Kidney (tissue), 14 donors: ENCODE data around the gene PHLDB2. TPM values are rescaled to one million over a fixed set of nuclear protein-coding genes. Genes with fewer than 3 reads are reported as not detected.

Experiments used
- DNase-seq, 5 donors: peaks; one replicate each; pipeline ENCODE4 v3.0.0-alpha.2; 2013 to 2020
- FAIRE-seq: peaks from 2 replicates; lab custom pipeline; 2012; peaks lifted over from hg19 to GRCh38; lab: Jason Lieb, UNC
- H3K27ac ChIP-seq, 2 donors: one replicate each; pipeline ENCODE4 v1.7.0; 2013; ENCODE audit warnings: low read depth in 2 of 2, low read length in 2 of 2, inconsistent platforms in 1 of 2
- H3K27me3 ChIP-seq: one replicate; pipeline ENCODE4 v1.7.1; 2013; ENCODE audit warnings: low read length, inconsistent platforms; ENCODE audit not compliant: control insufficient read depth, insufficient read depth
- H3K36me3 ChIP-seq, 3 donors: one replicate each; pipeline versions ENCODE4 v1.7.0 to v1.7.1; 2013; ENCODE audit warnings: low read length in 3 of 3, control low read depth in 1 of 3, inconsistent platforms in 1 of 3; ENCODE audit not compliant: insufficient read depth in 3 of 3, control insufficient read depth in 2 of 3
- H3K4me1 ChIP-seq, 3 donors: one replicate each; pipeline versions ENCODE4 v1.7.0 to v1.7.1; 2013; ENCODE audit warnings: low read length in 3 of 3, inconsistent platforms in 1 of 3, low read depth in 1 of 3; ENCODE audit not compliant: control insufficient read depth in 2 of 3, insufficient read depth in 2 of 3
- H3K4me3 ChIP-seq, 3 donors: one replicate each; pipeline versions ENCODE4 v1.7.0 to v1.8.1; 2013; ENCODE audit warnings: low read length in 3 of 3, control low read depth in 1 of 3, inconsistent platforms in 1 of 3
- H3K9ac ChIP-seq, 3 donors: one replicate each; pipeline versions ENCODE4 v1.7.0 to v1.7.1; 2013; ENCODE audit warnings: low read length in 3 of 3, control low read depth in 1 of 3, inconsistent platforms in 1 of 3
- H3K9me3 ChIP-seq, 3 donors: one replicate each; pipeline versions ENCODE4 v1.7.0 to v1.7.1; 2013; ENCODE audit warnings: low read length in 3 of 3, control low read depth in 1 of 3, inconsistent platforms in 1 of 3; ENCODE audit not compliant: control insufficient read depth in 2 of 3, insufficient read depth in 1 of 3
- intact Hi-C: fragments of 100-400 bp; cut with DNase I; formaldehyde crosslinking; loops from one replicate; pipeline ENCODE4 v1.11.1; 2022
- polyA plus RNA-seq: library from polyadenylated mRNA; stranded (reverse); fragments of 350-450 nt; fragmentation: Illumina TruSeq; extraction: RNeasy Lipid Tissue Mini Kit (QIAGEN cat#74804); gene quantifications from one replicate; pipeline ENCODE4 v1.2.3, GENCODE V29; 2014; ENCODE audit warnings: low read depth, low replicate concordance; ENCODE audit not compliant: insufficient read depth
- total RNA-seq: library from RNA; stranded (reverse); fragmentation: NEBNext Ultra II Directional; extraction: Animal tissue kit (Norgen Biotek cat#: 25700); gene quantifications from one replicate; pipeline ENCODE4 v1.2.1, GENCODE V29; 2021
- TF ChIP-seq, protein P1 (sequence below): IDR thresholded peaks from 3 replicates; pipeline ENCODE4 v1.5.1; 2012; ENCODE audit warnings: mild to moderate bottlenecking, moderate library complexity, borderline replicate concordance; ENCODE audit not compliant: insufficient read depth; ENCODE audit errors: extremely low read depth
- donor health status: control.
- donor health status: control.
- donor health status: control.
- donor health status: control.
- donor health status: control.
- donor health status: DM: yes; HTN: yes; CAD: no.
- donor health status: Normal renal cell carcinoma (clear cell type).

The PHLDB2 gene
- total and polyA plus RNA-seq, 2 donors from 2014 or later, result 28.0 to 85.6 TPM

DNA sequence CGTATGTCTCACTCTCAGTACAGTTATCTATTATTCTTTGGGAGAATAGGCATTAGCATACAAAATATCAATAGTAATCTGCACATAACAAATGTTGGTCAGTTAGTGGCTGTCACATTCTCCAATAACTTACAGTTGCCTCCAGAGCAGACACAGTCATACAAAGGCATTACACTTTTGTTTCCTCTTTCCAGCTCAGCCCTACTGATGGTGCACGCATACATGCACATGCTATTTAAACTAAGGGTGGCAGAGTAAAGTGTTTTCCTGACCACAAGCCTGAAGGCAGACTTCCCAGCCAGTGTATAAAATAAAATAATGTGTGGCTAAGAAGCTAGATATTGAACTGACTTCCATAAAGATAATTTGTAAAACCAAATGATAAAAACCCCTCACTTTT lies 47.6 kb downstream of the PHLDB2 start:
- Histone ChIP-seq H3K9me3 (no peaks in the 10 kb centered on the region), H3K36me3 (peaks cover 0 to 11% (median 8%) of the 10 kb centered on the region in 3 donors), H3K27ac (no peak overlapping the region), H3K27me3 (no peaks in the 10 kb centered on the region), H3K4me1 (peaks cover 0 to 9% (median 7%) of the 10 kb centered on the region in 3 donors), H3K4me3 (no peak overlapping the region), H3K9ac (no peak overlapping the region)
- TF ChIP-seq, protein P1, sequence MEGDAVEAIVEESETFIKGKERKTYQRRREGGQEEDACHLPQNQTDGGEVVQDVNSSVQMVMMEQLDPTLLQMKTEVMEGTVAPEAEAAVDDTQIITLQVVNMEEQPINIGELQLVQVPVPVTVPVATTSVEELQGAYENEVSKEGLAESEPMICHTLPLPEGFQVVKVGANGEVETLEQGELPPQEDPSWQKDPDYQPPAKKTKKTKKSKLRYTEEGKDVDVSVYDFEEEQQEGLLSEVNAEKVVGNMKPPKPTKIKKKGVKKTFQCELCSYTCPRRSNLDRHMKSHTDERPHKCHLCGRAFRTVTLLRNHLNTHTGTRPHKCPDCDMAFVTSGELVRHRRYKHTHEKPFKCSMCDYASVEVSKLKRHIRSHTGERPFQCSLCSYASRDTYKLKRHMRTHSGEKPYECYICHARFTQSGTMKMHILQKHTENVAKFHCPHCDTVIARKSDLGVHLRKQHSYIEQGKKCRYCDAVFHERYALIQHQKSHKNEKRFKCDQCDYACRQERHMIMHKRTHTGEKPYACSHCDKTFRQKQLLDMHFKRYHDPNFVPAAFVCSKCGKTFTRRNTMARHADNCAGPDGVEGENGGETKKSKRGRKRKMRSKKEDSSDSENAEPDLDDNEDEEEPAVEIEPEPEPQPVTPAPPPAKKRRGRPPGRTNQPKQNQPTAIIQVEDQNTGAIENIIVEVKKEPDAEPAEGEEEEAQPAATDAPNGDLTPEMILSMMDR, result no peak
- FAIRE-seq, result no peak
- no peak for DNase-seq
- intact Hi-C loops, result no loop called here

DNA sequence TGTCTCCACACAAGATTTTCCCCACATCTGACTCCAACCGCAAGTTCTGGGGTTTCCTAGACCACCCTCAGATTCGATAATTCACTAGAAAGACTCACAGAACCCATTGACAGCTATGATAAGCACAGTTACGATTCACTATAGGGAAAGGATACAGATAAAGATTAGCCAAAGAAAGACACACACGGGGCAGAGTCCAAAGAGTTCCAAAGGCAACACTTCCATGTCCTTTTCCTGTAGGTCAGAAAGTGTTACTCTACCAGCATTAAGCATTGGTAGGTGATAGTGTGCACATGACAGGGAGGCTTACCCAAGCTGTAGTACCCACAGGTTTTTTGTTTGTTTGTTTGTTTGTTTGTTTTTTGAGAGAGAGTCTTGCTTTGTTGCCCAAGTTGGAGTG lies 48.1 kb downstream of the PHLDB2 start:
- FAIRE-seq (no peak), DNase-seq (no peak)
- intact Hi-C loops, result no loop called here
- peaks cover 0 to 9% (median 7%) of the 10 kb centered on the region in 3 donors for H3K4me1 ChIP-seq
- TF ChIP-seq, protein P1, result no peak
- no peaks in the 10 kb centered on the region for H3K9me3 ChIP-seq
- no peak overlapping the region for H3K27ac ChIP-seq
- no peak overlapping the region for H3K9ac ChIP-seq
- no peaks in the 10 kb centered on the region for H3K27me3 ChIP-seq
- H3K4me3 ChIP-seq, result no peak overlapping the region
- peaks cover 0 to 11% (median 8%) of the 10 kb centered on the region in 3 donors for H3K36me3 ChIP-seq

DNA sequence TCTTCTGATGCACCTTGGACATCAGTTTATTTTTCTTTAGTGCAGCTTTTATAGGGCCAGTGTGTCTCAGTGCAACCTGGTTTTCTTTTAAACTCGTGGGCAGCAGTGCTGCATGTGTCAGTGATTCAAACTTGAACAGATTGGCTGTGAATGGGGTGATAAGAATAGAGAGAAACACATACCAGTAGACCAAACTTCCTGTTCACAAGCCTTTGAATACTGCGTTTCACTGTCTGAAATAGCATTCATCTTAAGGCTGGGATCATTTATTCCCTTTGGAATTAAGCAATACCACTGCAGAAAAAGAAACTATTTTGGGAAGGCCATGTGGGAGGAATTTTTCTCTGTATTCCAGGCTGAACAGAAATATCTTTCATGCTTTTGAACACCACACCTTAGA lies 51.7 kb downstream of the PHLDB2 start:
- Histone ChIP-seq H3K4me1 (peaks cover 0 to 10% (median 6%) of the 10 kb centered on the region in 3 donors), H3K27me3 (no peaks in the 10 kb centered on the region), H3K9ac (no peak overlapping the region), H3K4me3 (no peak overlapping the region), H3K36me3 (peaks cover 0 to 23% (median 15%) of the 10 kb centered on the region in 3 donors), H3K9me3 (no peaks in the 10 kb centered on the region), H3K27ac (no peak overlapping the region)
- intact Hi-C loops, result no loop called here
- TF ChIP-seq, protein P1, result no peak
- FAIRE-seq (no peak), DNase-seq (no peak)

DNA sequence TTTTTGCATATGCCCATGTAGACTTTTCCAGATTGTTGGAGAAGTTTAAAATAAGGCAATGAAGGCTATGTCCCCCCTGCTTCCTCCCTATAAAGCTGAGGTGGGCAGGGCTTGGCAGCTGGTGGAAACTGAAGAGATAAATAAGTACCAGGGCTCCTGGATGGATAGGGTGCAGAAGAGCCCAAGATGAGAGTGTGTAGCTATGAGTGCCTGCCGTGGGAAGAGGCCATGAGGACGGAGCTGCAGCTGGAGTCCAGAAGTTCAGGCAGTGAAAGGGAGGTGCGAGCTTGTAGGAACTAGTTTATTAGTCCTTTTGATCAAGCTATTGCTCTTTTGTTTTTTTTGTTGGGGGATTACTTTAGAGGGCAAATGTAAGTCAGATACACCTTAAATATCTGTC lies 52.4 kb downstream of the PHLDB2 start:
- intact Hi-C loops, result no loop called here
- FAIRE-seq (no peak), DNase-seq (peak in 1 of 5 donors; percentile 21)
- H3K4me1 ChIP-seq, result peaks cover 0 to 9% (median 6%) of the 10 kb centered on the region in 3 donors
- peaks cover 0 to 18% (median 18%) of the 10 kb centered on the region in 3 donors for H3K36me3 ChIP-seq
- no peak overlapping the region for H3K4me3 ChIP-seq
- TF ChIP-seq, protein P1, result no peak
- no peak overlapping the region for H3K9ac ChIP-seq
- no peaks in the 10 kb centered on the region for H3K27me3 ChIP-seq
- peak overlapping the region in 1 of 2 donors; percentile 37 for H3K27ac ChIP-seq
- no peaks in the 10 kb centered on the region for H3K9me3 ChIP-seq
